HG03025 (cell line): Measurements from ENCODE around the gene TNNC2.

Experiments used
- ATAC-seq: cut with Tn5 transposase; IDR thresholded peaks from one replicate; pipeline ENCODE4 v1.9.1; 2021; ENCODE audit warnings: mild to moderate bottlenecking, moderate library complexity; ENCODE audit not compliant: unreplicated experiment, low FRiP score

TNNC2 gene

DNA sequence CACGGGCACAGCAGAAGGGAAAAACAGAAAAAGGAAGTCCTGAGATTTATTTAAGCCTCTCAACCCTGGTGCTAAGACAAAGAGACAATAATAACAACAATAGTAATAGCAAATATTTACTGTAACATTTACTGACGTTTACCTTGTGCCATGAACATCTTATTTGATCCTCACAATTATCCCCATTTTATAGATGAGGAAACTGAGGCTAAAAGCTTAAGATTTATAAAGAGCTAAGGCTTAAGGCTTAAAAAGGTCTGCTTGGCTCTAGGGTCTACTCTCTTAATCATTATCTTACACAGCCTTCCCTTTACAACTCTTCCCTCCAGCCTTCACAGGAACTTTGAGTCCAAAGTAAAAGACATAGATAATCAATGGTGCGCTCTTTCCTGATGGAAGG is 38.8 kb downstream of the TNNC2 start:
- no peak for ATAC-seq

DNA sequence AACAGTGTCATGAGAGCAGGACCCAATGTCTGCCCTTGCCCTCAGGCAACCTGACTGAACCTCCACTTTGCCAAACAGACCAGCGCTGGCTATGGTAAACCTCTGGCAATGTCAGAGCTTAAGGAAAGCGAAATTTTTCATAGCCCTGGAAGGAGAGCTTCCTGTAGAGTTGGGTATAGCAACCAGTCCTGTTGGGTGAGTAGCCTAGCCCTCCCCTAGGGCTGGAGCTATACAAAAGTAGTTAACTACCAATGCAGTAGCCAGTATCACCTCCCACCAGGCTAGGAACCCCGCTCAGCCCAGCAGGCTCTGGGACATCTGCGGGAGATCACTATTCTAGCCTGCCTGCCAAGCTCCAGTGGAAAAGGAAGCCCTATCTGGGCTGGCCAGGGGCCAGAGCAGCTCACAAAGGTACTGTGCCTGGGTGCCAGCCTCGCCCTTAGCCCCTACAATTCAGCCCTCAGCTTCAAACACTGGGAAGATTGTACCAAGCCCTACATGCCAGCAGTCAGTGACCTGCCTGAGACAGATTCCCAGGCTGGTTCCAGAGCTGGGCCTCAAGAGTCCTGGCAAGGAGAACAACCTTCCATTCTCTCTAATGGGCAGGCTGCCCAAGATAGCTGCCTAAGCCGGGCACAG is 43.3 kb downstream of the TNNC2 start:
- ATAC-seq = no peak

DNA sequence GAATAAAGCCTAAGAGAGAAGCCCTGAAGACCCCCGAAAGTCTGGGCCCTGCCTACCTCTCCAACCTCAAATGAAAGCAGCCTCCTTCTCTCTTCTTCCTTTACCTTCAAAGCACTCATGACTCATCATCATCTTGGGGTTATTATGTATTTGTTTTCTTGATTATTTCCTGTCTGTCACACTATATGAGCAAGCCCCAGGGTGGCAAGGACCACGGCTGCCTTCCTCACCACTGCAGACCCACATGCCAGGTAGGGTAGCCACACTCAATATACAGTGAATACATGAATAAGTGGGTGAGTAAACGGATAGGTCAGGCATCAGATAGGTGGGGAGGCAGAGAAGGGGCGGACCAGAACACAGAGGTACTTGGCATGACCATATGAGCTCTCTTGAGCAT is 44.2 kb downstream of the TNNC2 start:
- no peak for ATAC-seq

DNA sequence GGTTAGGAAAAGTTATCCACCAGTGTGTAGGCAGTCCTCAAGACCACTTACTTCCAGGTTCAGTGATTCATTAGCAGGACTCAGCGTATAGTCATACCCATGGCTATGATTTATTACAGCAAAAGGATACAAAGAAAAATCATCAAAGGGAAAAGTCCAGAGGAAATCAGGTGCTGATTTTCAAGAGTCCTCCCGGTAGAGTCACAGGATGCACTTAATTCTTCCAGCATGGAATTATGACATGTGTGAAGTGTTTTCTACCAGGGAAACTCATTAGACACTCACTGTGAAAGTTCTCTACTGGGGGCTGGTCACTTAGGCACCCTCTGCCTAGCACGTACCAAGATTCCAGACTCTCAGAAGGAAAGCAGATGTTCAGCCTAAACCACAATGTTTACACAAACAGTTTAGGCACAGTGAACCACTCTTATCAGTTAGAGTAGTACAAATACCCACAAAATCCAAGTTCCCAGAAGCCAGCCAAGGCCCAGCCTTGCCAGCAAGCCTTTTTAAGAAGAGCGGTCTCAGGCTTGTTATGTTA is 45.7 kb downstream of the TNNC2 start:
- no peak for ATAC-seq

DNA sequence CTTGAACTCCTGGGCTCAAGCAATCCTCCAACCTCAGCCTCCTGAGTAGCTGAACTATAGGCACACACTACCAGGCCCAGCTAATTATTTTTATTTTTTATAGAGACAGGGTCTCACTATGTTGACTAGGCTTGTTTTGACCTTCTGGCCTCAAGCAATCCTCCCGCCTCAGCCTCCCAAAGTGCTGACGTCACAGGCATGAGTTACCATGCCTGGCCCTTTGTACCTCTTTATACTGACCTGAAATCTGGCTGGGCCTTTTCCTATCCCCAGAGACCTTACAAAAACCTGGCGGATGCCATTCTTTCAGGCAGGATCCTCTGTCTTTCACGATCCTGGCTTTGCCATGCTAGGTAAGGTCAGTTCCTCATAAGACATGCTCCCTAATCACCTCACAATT is 47.0 kb downstream of the TNNC2 start:
- no peak for ATAC-seq

DNA sequence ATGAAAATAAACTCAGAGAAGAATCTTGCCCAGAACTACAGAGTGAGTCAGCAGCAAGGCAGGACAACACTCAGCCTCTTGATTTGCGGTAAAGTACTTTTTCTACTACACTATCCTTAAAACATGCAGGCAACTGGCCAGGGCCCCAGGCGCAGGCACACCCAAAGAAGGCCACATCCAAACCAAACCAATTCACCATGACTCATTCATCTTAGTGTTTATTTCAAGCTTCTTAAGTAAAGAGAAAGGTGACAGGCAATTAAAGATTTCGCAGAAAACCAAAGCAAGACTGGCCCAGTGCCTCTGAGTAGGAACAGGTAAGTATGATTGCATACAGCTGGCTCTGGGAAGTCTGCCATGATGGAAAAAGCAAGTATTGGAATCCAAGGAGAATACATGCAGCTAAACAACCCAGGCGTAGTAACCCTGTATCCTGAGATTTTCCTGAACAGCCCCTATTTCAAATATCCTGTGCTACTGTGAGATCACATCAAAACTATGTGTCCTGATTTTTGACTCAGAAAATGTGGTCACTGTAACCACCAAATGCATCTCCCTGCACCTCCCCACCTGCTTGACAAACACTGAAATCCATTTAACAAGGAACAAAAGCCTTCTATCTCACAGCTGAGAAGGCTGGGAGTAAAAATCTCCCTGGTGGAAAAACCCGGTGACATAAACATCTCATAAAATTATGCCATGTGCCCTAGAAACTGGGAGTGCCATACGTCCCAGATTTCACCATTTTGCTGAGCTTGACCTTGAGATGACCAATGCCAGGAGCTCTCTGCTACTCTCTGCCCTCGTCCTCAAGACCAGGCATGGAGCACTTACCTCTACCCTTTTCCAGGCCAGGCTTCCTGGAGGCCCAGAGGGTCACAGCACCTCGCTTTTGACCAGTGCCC is 47.8 kb downstream of the TNNC2 start:
- ATAC-seq = no peak

DNA sequence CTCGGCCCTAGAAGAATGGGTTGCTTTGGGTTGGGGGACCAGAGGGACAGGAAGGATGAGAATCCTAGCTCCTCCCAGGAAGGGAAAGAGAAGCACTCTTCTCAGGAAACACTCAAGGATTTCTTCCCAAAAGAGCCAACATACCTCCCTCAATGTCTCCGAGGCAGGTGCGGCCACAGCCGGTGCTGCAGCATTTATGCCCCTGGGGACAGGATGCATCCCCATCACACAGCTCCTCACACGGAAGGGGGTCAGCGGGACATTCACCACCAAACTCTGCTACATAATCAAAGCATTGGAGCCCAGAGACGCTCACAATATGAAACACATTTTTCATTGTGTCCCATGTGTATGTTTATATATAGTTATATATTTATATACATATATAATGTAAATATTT is 50.2 kb downstream of the TNNC2 start:
- ATAC-seq = no peak

DNA sequence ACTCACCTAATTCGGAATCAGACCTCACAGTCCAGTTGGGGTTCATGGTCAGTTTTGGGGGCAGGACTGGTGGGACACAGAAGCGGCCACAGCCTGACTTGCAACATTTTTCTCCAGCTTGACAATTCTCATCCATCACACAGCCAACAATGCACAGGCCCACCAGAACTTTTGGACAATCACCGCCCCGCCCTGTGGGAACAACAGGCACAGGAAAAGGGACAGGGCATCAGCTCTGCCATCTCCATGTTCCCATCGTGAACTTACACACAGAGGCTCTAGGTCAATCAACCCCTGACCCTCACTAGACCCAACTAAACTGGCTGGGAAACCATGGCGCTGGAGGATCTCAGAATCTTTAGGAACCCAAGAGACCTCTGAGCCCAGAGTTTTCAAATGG is 51.7 kb downstream of the TNNC2 start:
- no peak for ATAC-seq

DNA sequence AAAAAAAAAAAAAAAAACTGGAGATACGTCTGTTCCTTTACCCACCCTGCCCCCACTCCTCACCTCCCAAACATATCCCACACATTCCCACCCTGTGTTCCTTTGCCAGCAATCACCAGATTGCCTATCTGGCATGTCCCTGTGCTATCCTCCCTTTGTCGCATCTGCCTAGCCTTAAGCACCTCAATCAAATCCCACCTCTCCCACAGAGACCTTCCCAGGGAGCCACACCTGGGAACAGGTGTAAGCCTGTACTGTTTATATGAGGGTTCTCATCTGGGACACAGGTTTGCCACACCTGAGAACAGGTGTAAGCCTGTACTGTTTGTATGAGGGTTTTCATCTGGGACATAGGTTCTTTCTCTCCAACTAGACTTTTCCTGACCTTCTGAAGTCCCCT is 52.2 kb downstream of the TNNC2 start:
- ATAC-seq = no peak
